ENCODE measurements around the gene MAN1A1.

Gene MAN1A1

GRCh38 chr6:119240257-119241110, 109.1 kb downstream of the MAN1A1 start:
- Histone ChIP-seq H2AFZ (ENCODE audit: low read length) (no peak overlapping the region), H3K9ac (ENCODE audit: low read length) (no peak overlapping the region), H3K9me2 (replicated peaks; ENCODE audit: insufficient read depth, low read length) (no peaks in the 10 kb centered on the region), H3K4me1 (ENCODE audit: low read length) (no peaks in the 10 kb centered on the region), H3K4me3 (ENCODE audit: low read length) (no peak overlapping the region), H3K36me3 (replicated peaks; ENCODE audit: insufficient read depth, low read length) (peaks cover 3% of the 10 kb centered on the region; the same call in 1 of the 2 replicates), H4K20me1 (ENCODE audit: insufficient read depth, low read length) (no peaks in the 10 kb centered on the region), H3K4me2 (ENCODE audit: low read depth, low read length) (no peak overlapping the region), H3K9me3 (replicated peaks; ENCODE audit: insufficient read depth, low read length) (no peaks in the 10 kb centered on the region), H3K27ac (ENCODE audit: low read length) (no peak overlapping the region), H3F3A (ENCODE audit: insufficient read depth, low read length) (no peaks in the 10 kb centered on the region), H3K79me2 (ENCODE audit: low read length) (peaks cover 57% of the 10 kb centered on the region), H3K27me3 (replicated peaks; ENCODE audit: insufficient read depth, low read length) (no peaks in the 10 kb centered on the region)
- DNase-seq, result no peak
- TF ChIP-seq EZH2 (optimal IDR thresholded peaks at IDR 0.05; ENCODE audit: low read depth, low read length) (no peak), EZH2phosphoT487 (IDR thresholded peaks at IDR 0.05; ENCODE audit: low read length) (no peak)
- TF ChIP-seq, protein P1, sequence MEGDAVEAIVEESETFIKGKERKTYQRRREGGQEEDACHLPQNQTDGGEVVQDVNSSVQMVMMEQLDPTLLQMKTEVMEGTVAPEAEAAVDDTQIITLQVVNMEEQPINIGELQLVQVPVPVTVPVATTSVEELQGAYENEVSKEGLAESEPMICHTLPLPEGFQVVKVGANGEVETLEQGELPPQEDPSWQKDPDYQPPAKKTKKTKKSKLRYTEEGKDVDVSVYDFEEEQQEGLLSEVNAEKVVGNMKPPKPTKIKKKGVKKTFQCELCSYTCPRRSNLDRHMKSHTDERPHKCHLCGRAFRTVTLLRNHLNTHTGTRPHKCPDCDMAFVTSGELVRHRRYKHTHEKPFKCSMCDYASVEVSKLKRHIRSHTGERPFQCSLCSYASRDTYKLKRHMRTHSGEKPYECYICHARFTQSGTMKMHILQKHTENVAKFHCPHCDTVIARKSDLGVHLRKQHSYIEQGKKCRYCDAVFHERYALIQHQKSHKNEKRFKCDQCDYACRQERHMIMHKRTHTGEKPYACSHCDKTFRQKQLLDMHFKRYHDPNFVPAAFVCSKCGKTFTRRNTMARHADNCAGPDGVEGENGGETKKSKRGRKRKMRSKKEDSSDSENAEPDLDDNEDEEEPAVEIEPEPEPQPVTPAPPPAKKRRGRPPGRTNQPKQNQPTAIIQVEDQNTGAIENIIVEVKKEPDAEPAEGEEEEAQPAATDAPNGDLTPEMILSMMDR (IDR thresholded peaks at IDR 0.05; ENCODE audit: low read length), result no peak

GRCh38 chr6:119237177-119237715, 112.3 kb downstream of the MAN1A1 start:
- no peaks in the 10 kb centered on the region for H3K9me3 ChIP-seq (replicated peaks; ENCODE audit: insufficient read depth, low read length)
- no peak for DNase-seq
- H3F3A ChIP-seq (ENCODE audit: insufficient read depth, low read length), result no peaks in the 10 kb centered on the region
- no peaks in the 10 kb centered on the region for H3K4me1 ChIP-seq (ENCODE audit: low read length)
- H3K79me2 ChIP-seq (ENCODE audit: low read length), result peaks cover 44% of the 10 kb centered on the region
- no peaks in the 10 kb centered on the region for H3K27me3 ChIP-seq (replicated peaks; ENCODE audit: insufficient read depth, low read length)
- no peak overlapping the region for H3K4me3 ChIP-seq (ENCODE audit: low read length)
- H2AFZ ChIP-seq (ENCODE audit: low read length), result no peak overlapping the region
- H3K9ac ChIP-seq (ENCODE audit: low read length), result no peak overlapping the region
- H3K27ac ChIP-seq (ENCODE audit: low read length), result no peak overlapping the region
- H3K36me3 ChIP-seq (replicated peaks; ENCODE audit: insufficient read depth, low read length), result 0 out of 2 replicates have a peak, but pooled peaks cover 3% of the 10 kb centered on the region
- no peak overlapping the region for H3K4me2 ChIP-seq (ENCODE audit: low read depth, low read length)
- no peak for TF ChIP-seq EZH2 (optimal IDR thresholded peaks at IDR 0.05; ENCODE audit: low read depth, low read length)
- TF ChIP-seq EZH2phosphoT487 (IDR thresholded peaks at IDR 0.05; ENCODE audit: low read length), result no peak
- TF ChIP-seq, protein P1 (IDR thresholded peaks at IDR 0.05; ENCODE audit: low read length), result no peak
- H3K9me2 ChIP-seq (replicated peaks; ENCODE audit: insufficient read depth, low read length), result no peaks in the 10 kb centered on the region
- no peaks in the 10 kb centered on the region for H4K20me1 ChIP-seq (ENCODE audit: insufficient read depth, low read length)

- 0 out of 2 replicates have a peak, but pooled peaks cover 3% of the 10 kb centered on the region for H3K36me3 ChIP-seq (replicated peaks; ENCODE audit: insufficient read depth, low read length)
- no peak overlapping the region for H3K4me3 ChIP-seq (ENCODE audit: low read length)
- DNase-seq, result no peak
- H3F3A ChIP-seq (ENCODE audit: insufficient read depth, low read length), result no peaks in the 10 kb centered on the region
- H3K27ac ChIP-seq (ENCODE audit: low read length), result no peak overlapping the region
- TF ChIP-seq EZH2 (optimal IDR thresholded peaks at IDR 0.05; ENCODE audit: low read depth, low read length) (no peak), EZH2phosphoT487 (IDR thresholded peaks at IDR 0.05; ENCODE audit: low read length) (no peak)
- TF ChIP-seq, protein P1 (IDR thresholded peaks at IDR 0.05; ENCODE audit: low read length), result no peak
- H3K27me3 ChIP-seq (replicated peaks; ENCODE audit: insufficient read depth, low read length), result no peaks in the 10 kb centered on the region
- no peaks in the 10 kb centered on the region for H3K4me1 ChIP-seq (ENCODE audit: low read length)
- H3K4me2 ChIP-seq (ENCODE audit: low read depth, low read length), result no peak overlapping the region
- no peak overlapping the region for H3K9ac ChIP-seq (ENCODE audit: low read length)
- H4K20me1 ChIP-seq (ENCODE audit: insufficient read depth, low read length), result no peaks in the 10 kb centered on the region
- H3K79me2 ChIP-seq (ENCODE audit: low read length), result peaks cover 42% of the 10 kb centered on the region
- no peaks in the 10 kb centered on the region for H3K9me2 ChIP-seq (replicated peaks; ENCODE audit: insufficient read depth, low read length)
- no peaks in the 10 kb centered on the region for H3K9me3 ChIP-seq (replicated peaks; ENCODE audit: insufficient read depth, low read length)
- no peak overlapping the region for H2AFZ ChIP-seq (ENCODE audit: low read length)
These were observed 114.6 kb downstream of the MAN1A1 start for GRCh38 chr6:119234941-119235340.

Data from MM.1S (cell line).